ENCODE results near the gene ADGRB3. TPM values are rescaled to one million over a fixed set of nuclear protein-coding genes. Genes with fewer than 3 reads are reported as not detected.

ADGRB3 gene
- total and polyA plus RNA-seq, 10 of the 15 experiments (the other 5 are each of a cell fraction or from before 2014, with no cell fraction given) = 0.03 to 0.06 TPM; not detected in 8

- no peaks in the 10 kb centered on the region for H3K36me3 ChIP-seq (ENCODE audit: control insufficient read depth in 2 of 2, insufficient read depth in 2 of 2, low read length in 1 of 2)
- POLR2A ChIA-PET = no interaction called here
- ATAC-seq = no peak
- TF ChIP-seq RB1 (IDR thresholded peaks at IDR 0.05; ENCODE audit: borderline replicate concordance) = no peak
- no peak for TF ChIP-seq NR2F1 (conservative IDR thresholded peaks at IDR 0.05)
- no peak for TF ChIP-seq GATAD2B (conservative IDR thresholded peaks at IDR 0.05; ENCODE audit: low read depth)
- no peak for TF ChIP-seq JUND (IDR thresholded peaks at IDR 0.05; ENCODE audit: low read depth, low read length)
- no peak for TF ChIP-seq BCL3 (IDR thresholded peaks at IDR 0.05; ENCODE audit: borderline replicate concordance, insufficient read depth, low read depth, low read length, poor library complexity, severe bottlenecking)
- TF ChIP-seq POLR2AphosphoS5 (IDR thresholded peaks at IDR 0.05; ENCODE audit: low read length) = no peak
- TF ChIP-seq MTA2 (IDR thresholded peaks at IDR 0.05; ENCODE audit: low read depth) = no peak
- no peak for TF ChIP-seq REST (IDR thresholded peaks at IDR 0.05; ENCODE audit: low read depth, low read length)
- TF ChIP-seq HDGF (IDR thresholded peaks at IDR 0.05) = no peak
- no peak for TF ChIP-seq ZNF24 (IDR thresholded peaks at IDR 0.05)
- no peak for TF ChIP-seq CTCF (IDR thresholded peaks at IDR 0.05 in 2 of 3, conservative IDR thresholded peaks at IDR 0.05 in 1 of 3; ENCODE audit: control insufficient read depth in 2 of 3, extremely low read depth in 1 of 3, insufficient read depth in 1 of 3, low read depth in 3 of 3, low read length in 3 of 3)
- no peak for TF ChIP-seq NR2C1 (IDR thresholded peaks at IDR 0.05)
- TF ChIP-seq ELK1 (IDR thresholded peaks at IDR 0.05; ENCODE audit: low read depth, low read length) = no peak
- no peak for TF ChIP-seq CBX5 (IDR thresholded peaks at IDR 0.05; ENCODE audit: low read depth)
- no peak for TF ChIP-seq RBBP5 (conservative IDR thresholded peaks at IDR 0.05)
- TF ChIP-seq ATF3 (IDR thresholded peaks at IDR 0.05; ENCODE audit: borderline replicate concordance, extremely low read depth, low read depth, low read length) = no peak
- no peak for TF ChIP-seq BMI1 (IDR thresholded peaks at IDR 0.05; ENCODE audit: borderline replicate concordance)
- no peak for TF ChIP-seq RUNX3 (IDR thresholded peaks at IDR 0.05; ENCODE audit: low read length)
Observed at GRCh38 chr6:68746376-68746775, 111.3 kb downstream of the ADGRB3 start.

More at GRCh38 chr6:68746376-68746775, 111.3 kb downstream of the ADGRB3 start:
- BruUV-seq (replicated peaks) = no TSS peak
- no peak overlapping the region for H3K27ac ChIP-seq (ENCODE audit: control insufficient read depth, insufficient read depth)
- no peaks in the 10 kb centered on the region for H4K20me1 ChIP-seq (ENCODE audit: control insufficient read depth, insufficient read depth)
- DNase-seq (ENCODE audit: low read depth, low spot score) (no peak), FAIRE-seq (no peak)
- no peak overlapping the region for H3K4me2 ChIP-seq (ENCODE audit: control insufficient read depth, insufficient read depth)
- in situ Hi-C loops (cut with MboI) = no loop called here
- intact Hi-C loops (cut with micrococcal nuclease; ENCODE audit: unreplicated experiment) = no loop called here
- WGBS (ENCODE audit: insufficient coverage, insufficient replicate concordance, low lambda C conversion rate, missing lambda C conversion rate) = 56% methylated on average over 1 of the region's 1 CpG
- H2AFZ ChIP-seq (ENCODE audit: control insufficient read depth, low read depth, low read length) = no peak overlapping the region
- H3K4me1 ChIP-seq (ENCODE audit: control insufficient read depth, insufficient read depth, low read length) = no peaks in the 10 kb centered on the region
- H3K4me3 ChIP-seq = no peak overlapping the region
- ChIA-PET CTCF (interaction anchor here (1.2 kb wide), 1 partner anchor 32 kb away, joined by 3 read pairs; no protein-coding TSS in a partner anchor), RAD21 (ENCODE audit: unreplicated experiment) (no interaction called here), SMC1A (ENCODE audit: uncharacterized antibody, unreplicated experiment) (no interaction called here)
- H3K9me3 ChIP-seq (replicated peaks; ENCODE audit: control insufficient read depth, insufficient read depth, low read length) = no peaks in the 10 kb centered on the region
- no peaks in the 10 kb centered on the region for H3K79me2 ChIP-seq (ENCODE audit: control insufficient read depth, insufficient read depth, low read length)
- H3K9ac ChIP-seq (ENCODE audit: control insufficient read depth, insufficient read depth, low read length) = no peak overlapping the region
- H3K27me3 ChIP-seq (replicated peaks in 1 of 2; ENCODE audit: control insufficient read depth in 2 of 2, insufficient read depth in 2 of 2, low read length in 1 of 2) = no peaks in the 10 kb centered on the region
